ENCODE measurements around the gene SORCS2.
"Not testable (repeated sequence)": the region's sequence is repeated elsewhere in the genome, so short reads cannot be mapped to it uniquely, and the experiment has no call there.

The SORCS2 gene

GRCh38 chr4:7598939-7599790, 406.8 kb downstream of the SORCS2 start:
- Mint-ChIP-seq H3K4me1 (ENCODE audit: low read depth) (no peaks in the 10 kb centered on the region), H3K36me3 (ENCODE audit: low read depth) (no peaks in the 10 kb centered on the region), H3K27me3 (peaks cover 21% of the 10 kb centered on the region), H3K27ac (no peak overlapping the region), H3K9me3 (no peaks in the 10 kb centered on the region), H3K4me3 (no peak overlapping the region)
- DNase-seq = no peak

GRCh38 chr4:7600247-7600646, 407.9 kb downstream of the SORCS2 start:
- Mint-ChIP-seq H3K9me3 (no peaks in the 10 kb centered on the region), H3K36me3 (ENCODE audit: low read depth) (no peaks in the 10 kb centered on the region), H3K4me3 (no peak overlapping the region), H3K27me3 (peaks cover 16% of the 10 kb centered on the region), H3K27ac (no peak overlapping the region), H3K4me1 (ENCODE audit: low read depth) (no peaks in the 10 kb centered on the region)
- no peak for DNase-seq

GRCh38 chr4:7602166-7602565, 409.8 kb downstream of the SORCS2 start:
- H3K36me3 Mint-ChIP-seq (ENCODE audit: low read depth); H3K4me1 Mint-ChIP-seq (ENCODE audit: low read depth); H3K9me3 Mint-ChIP-seq; DNase-seq; H3K27ac Mint-ChIP-seq; H3K27me3 Mint-ChIP-seq; H3K4me3 Mint-ChIP-seq: not testable (repeated sequence)

GRCh38 chr4:7607156-7607910, 415.0 kb downstream of the SORCS2 start:
- no peak overlapping the region for H3K4me3 Mint-ChIP-seq
- no peaks in the 10 kb centered on the region for H3K4me1 Mint-ChIP-seq (ENCODE audit: low read depth)
- no peak for DNase-seq
- no peak overlapping the region for H3K27ac Mint-ChIP-seq
- H3K27me3 Mint-ChIP-seq = peaks cover 11% of the 10 kb centered on the region
- H3K9me3 Mint-ChIP-seq = no peaks in the 10 kb centered on the region
- H3K36me3 Mint-ChIP-seq (ENCODE audit: low read depth) = no peaks in the 10 kb centered on the region

- Mint-ChIP-seq H3K27me3 (peaks cover 11% of the 10 kb centered on the region), H3K4me1 (ENCODE audit: low read depth) (no peaks in the 10 kb centered on the region), H3K4me3 (no peak overlapping the region), H3K9me3 (no peaks in the 10 kb centered on the region), H3K36me3 (ENCODE audit: low read depth) (no peaks in the 10 kb centered on the region), H3K27ac (no peak overlapping the region)
- no peak for DNase-seq
Observed at GRCh38 chr4:7608046-7608445, 415.7 kb downstream of the SORCS2 start.

- Mint-ChIP-seq H3K4me1 (ENCODE audit: low read depth) (no peaks in the 10 kb centered on the region), H3K9me3 (no peaks in the 10 kb centered on the region), H3K36me3 (ENCODE audit: low read depth) (no peaks in the 10 kb centered on the region), H3K27ac (no peak overlapping the region), H3K4me3 (no peak overlapping the region), H3K27me3 (peaks cover 11% of the 10 kb centered on the region)
- DNase-seq = no peak
Observed at GRCh38 chr4:7609316-7609715, 417.0 kb downstream of the SORCS2 start.

- Mint-ChIP-seq H3K27me3 (peaks cover 11% of the 10 kb centered on the region), H3K36me3 (ENCODE audit: low read depth) (no peaks in the 10 kb centered on the region), H3K9me3 (no peaks in the 10 kb centered on the region), H3K4me1 (ENCODE audit: low read depth) (no peaks in the 10 kb centered on the region), H3K27ac (no peak overlapping the region), H3K4me3 (no peak overlapping the region)
- no peak for DNase-seq
Observed at GRCh38 chr4:7610022-7610670, 417.8 kb downstream of the SORCS2 start.

GRCh38 chr4:7610841-7611240, 418.5 kb downstream of the SORCS2 start:
- H3K4me3 Mint-ChIP-seq = no peak overlapping the region
- H3K36me3 Mint-ChIP-seq (ENCODE audit: low read depth) = no peaks in the 10 kb centered on the region
- no peak overlapping the region for H3K27ac Mint-ChIP-seq
- H3K4me1 Mint-ChIP-seq (ENCODE audit: low read depth) = no peaks in the 10 kb centered on the region
- no peaks in the 10 kb centered on the region for H3K9me3 Mint-ChIP-seq
- peaks cover 11% of the 10 kb centered on the region for H3K27me3 Mint-ChIP-seq
- no peak for DNase-seq

GRCh38 chr4:7612311-7612897, 420.1 kb downstream of the SORCS2 start:
- no peaks in the 10 kb centered on the region for H3K36me3 Mint-ChIP-seq (ENCODE audit: low read depth)
- no peaks in the 10 kb centered on the region for H3K4me1 Mint-ChIP-seq (ENCODE audit: low read depth)
- peaks cover 11% of the 10 kb centered on the region for H3K27me3 Mint-ChIP-seq
- H3K9me3 Mint-ChIP-seq = no peaks in the 10 kb centered on the region
- no peak overlapping the region for H3K4me3 Mint-ChIP-seq
- H3K27ac Mint-ChIP-seq = no peak overlapping the region
- DNase-seq = no peak

GRCh38 chr4:7614350-7614949, 422.1 kb downstream of the SORCS2 start:
- H3K4me3 Mint-ChIP-seq = no peak overlapping the region
- DNase-seq = no peak
- H3K4me1 Mint-ChIP-seq (ENCODE audit: low read depth) = no peaks in the 10 kb centered on the region
- no peaks in the 10 kb centered on the region for H3K36me3 Mint-ChIP-seq (ENCODE audit: low read depth)
- no peak overlapping the region for H3K27ac Mint-ChIP-seq
- peaks cover 5% of the 10 kb centered on the region for H3K27me3 Mint-ChIP-seq
- H3K9me3 Mint-ChIP-seq = no peaks in the 10 kb centered on the region

GRCh38 chr4:7616193-7616592, 423.9 kb downstream of the SORCS2 start:
- Mint-ChIP-seq H3K27me3 (peaks cover 10% of the 10 kb centered on the region), H3K36me3 (ENCODE audit: low read depth) (no peaks in the 10 kb centered on the region), H3K27ac (no peak overlapping the region), H3K9me3 (no peaks in the 10 kb centered on the region), H3K4me1 (ENCODE audit: low read depth) (no peaks in the 10 kb centered on the region), H3K4me3 (no peak overlapping the region)
- DNase-seq = no peak

GRCh38 chr4:7618361-7618760, 426.0 kb downstream of the SORCS2 start:
- Mint-ChIP-seq H3K9me3 (no peaks in the 10 kb centered on the region), H3K4me1 (ENCODE audit: low read depth) (no peaks in the 10 kb centered on the region), H3K27ac (no peak overlapping the region)

GRCh38 chr4:7620086-7620813, 427.9 kb downstream of the SORCS2 start:
- Mint-ChIP-seq H3K4me3 (no peak overlapping the region), H3K27me3 (peaks cover 19% of the 10 kb centered on the region), H3K36me3 (ENCODE audit: low read depth) (no peaks in the 10 kb centered on the region), H3K9me3 (no peaks in the 10 kb centered on the region), H3K27ac (no peak overlapping the region), H3K4me1 (ENCODE audit: low read depth) (no peaks in the 10 kb centered on the region)
- no peak for DNase-seq

More at GRCh38 chr4:7618361-7618760, 426.0 kb downstream of the SORCS2 start:
- H3K27me3 Mint-ChIP-seq = peaks cover 15% of the 10 kb centered on the region
- H3K4me3 Mint-ChIP-seq = no peak overlapping the region
- no peaks in the 10 kb centered on the region for H3K36me3 Mint-ChIP-seq (ENCODE audit: low read depth)
- no peak for DNase-seq

- peaks cover 19% of the 10 kb centered on the region for H3K27me3 Mint-ChIP-seq
- H3K27ac Mint-ChIP-seq = no peak overlapping the region
- H3K9me3 Mint-ChIP-seq = no peaks in the 10 kb centered on the region
- DNase-seq = no peak
- H3K4me1 Mint-ChIP-seq (ENCODE audit: low read depth) = no peaks in the 10 kb centered on the region
- H3K4me3 Mint-ChIP-seq = no peak overlapping the region
- no peaks in the 10 kb centered on the region for H3K36me3 Mint-ChIP-seq (ENCODE audit: low read depth)
Observed at GRCh38 chr4:7620814-7621176, 428.5 kb downstream of the SORCS2 start.
